Sciatic nerve (tissue), 2 donors: ENCODE measurements around the gene MS4A4E. TPM values are rescaled to one million over a fixed set of nuclear protein-coding genes. Genes with fewer than 3 reads are reported as not detected.
"Not testable (repeated sequence)": the region's sequence is repeated elsewhere in the genome, so short reads cannot be mapped to it uniquely, and the experiment has no call there.

Experiments used
- ATAC-seq: fragments of 200-7000 bp; cut with Tn5 transposase; one replicate; pipeline ENCODE4 v1.9.1; 2020; ENCODE audit warnings: mild to moderate bottlenecking, moderate library complexity
- DNase-seq: peaks from one replicate; pipeline ENCODE4 v3.0.0-alpha.2; 2020; ENCODE audit warnings: low spot score
- intact Hi-C: fragments of 100-400 bp; cut with DNase I; formaldehyde crosslinking; loops from one replicate; pipeline ENCODE4 v1.14.2; 2022
- total RNA-seq: library from RNA; stranded (reverse); fragmentation: NEBNext Ultra II Directional; extraction: Animal tissue kit (Norgen Biotek cat#: 25700); gene quantifications from one replicate; pipeline ENCODE4 v1.2.1, GENCODE V29; 2021
- donor health status: DM: no; HTN: no; CAD: no.
- donor health status: DM: no; HTN: no; CAD: no.

MS4A4E gene
- total RNA-seq, 1 donor from 2014 or later, result 7.1 TPM

DNA sequence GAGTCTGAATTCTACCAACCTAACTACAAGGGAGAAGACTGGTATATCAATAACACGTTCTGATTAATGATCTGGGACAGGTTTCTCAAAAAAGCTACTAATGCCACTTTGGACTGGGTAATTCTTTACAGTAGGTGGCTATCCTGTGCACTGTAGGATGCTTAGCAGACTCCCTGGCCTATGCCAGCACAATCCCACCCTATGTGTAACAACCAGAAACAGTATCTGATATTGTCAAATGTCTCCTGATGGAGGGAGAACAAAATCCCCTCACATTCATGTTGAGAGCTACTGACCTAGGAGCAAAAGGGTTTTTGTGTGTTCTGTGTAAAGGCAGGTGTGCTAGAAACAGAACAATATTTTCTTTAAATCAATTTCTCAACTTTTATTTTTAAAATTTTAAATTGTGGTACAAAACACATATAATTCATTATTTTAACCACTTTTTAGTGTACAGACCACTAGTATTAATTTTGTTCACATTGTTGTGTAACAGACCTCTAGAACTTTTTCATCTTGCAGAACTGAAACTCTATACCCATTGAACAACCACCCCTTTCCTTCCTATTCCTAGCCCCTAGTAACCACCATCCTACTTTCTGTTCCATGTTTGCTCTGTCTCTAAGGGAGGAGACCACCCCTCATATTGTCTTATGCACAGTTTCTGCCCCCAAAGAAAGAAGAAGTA lies 58.0 kb downstream of the MS4A4E start:
- intact Hi-C loops, result no loop called here
- DNase-seq (no peak), ATAC-seq (peak; percentile 81)

DNA sequence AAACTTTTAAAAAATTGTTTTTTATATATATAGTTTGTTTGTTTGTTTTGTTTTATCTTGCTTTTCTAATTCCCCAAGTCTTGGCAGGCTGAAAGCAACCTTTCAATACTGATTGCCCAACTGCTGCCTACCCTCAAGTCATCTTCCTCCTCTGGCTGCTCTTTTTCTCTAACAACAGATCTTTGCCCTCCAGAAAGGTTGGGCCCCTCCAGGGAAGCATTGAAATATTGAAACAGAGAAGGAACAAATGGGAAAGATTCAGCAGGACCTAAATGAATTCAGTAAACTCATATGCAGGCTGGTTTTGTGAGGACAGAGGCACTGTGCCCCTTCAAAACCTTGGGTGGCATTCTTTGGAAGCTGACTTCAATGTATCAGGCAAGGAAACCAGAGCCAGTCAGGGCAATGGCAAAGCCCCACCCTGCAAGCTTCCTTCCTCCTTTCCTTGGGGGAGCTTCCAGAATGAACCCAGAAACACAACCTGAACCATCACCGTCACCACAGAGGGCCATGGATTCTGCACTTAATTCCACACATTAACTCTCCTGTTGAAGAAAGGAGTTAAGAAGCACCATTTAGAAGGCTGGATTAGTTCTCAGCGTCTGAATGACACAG lies 59.2 kb downstream of the MS4A4E start:
- intact Hi-C loops, result no loop called here
- peak; percentile 47 for ATAC-seq
- no peak for DNase-seq

DNA sequence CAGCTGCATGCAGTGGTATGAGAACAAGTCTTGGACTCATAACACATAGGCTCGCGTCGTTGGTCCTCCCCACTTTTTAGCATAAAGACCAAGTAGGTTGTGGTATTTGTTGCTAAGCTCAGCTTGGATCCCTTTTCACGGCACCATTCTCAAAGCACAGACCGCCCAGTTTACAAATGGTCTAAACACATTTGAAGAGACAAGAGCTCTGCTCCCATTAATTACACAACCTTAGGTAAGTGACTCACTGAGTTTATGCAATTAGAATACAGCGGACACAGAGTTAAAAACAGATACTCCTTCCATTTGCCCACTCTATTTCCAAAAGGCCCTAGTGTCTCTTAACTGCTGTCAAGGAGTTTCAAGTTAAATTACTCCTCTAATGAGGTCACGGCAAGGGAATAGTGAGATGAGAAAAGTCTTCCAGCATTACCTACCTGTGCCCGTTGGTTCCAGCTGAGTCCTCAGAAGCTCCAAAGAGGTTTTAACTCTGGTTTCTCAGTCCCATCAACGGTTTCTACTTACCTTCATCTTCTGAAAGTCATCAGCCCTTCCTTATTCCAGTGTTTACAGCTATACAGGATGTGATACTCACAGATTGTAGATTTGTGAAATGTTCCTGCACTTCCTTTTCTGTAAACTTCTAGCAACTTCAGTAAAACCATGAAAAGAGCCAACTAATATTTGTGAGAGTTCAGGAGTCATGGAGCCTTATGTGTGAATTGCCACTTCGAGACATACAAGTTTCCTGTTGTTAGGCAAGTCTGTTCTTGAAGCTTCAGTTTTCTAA lies 60.2 kb downstream of the MS4A4E start, which contains the start of gene MS4A6A:
MS4A6A (minus strand) TSS at position 543 of the 790 bp plus-strand sequence. CDS start 1,356 bp downstream, outside the sequence.
- intact Hi-C loops, result no loop called here
- DNase-seq, result no peak
- peak; percentile 40 for ATAC-seq

DNA sequence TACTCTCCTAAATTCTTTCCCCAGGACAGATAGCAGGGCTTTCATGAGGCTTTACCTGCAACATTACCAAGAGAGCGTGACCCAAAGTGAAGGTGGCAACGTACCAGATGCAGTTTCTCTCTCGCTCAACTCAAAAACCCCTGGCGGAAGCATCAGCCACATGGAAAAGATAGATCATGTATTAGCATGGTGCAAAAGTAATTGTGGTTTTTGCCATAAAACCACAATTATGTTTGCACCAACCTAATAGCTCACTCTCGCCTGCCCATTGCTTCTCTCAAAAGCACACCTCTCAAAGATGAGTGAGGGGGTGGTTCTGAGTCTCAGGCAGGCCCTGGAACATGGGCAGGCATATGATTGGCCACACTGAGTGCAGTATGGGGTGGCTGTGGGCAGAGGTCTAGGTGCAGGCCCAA lies 67.1 kb downstream of the MS4A4E start:
- DNase-seq, result no peak
- intact Hi-C loops, result no loop called here
- no peak for ATAC-seq

DNA sequence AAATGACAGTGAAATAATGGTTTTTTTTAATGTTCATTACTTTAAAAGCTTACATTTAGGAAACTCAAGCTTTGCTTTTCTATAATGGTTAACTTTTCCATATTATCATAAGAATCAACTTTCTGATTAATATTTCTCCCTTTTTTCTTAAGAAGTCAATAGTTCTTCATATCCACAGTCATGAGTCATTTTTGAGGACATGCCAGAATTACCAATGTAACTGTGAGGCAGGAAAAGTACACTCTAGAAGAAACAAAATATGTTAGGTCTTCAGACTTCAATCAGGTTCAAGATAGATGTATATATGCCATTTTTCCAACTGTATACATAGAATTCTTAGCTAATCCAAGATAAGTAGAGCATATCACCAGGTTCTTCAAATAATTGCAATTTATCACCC lies 70.9 kb downstream of the MS4A4E start:
- no peak for DNase-seq
- no peak for ATAC-seq
- intact Hi-C loops, result no loop called here

DNA sequence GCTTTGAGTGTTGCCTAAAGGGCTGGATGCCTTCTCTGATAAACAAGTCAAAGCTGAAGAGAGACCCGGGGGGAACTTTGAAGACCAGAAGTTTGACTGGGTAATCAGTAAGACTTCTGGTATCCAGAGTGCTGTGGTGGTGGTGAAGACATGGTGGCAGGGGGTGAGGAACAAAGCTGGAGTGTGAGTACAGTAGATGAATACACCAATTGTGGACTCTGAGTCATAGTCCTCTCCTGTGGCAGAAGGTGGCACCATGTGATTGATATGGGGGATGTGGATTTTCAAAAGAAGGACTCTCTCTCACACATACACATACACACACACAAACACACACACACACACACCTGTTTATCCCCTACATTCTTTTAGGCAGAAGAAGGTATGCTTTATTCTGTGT lies 72.4 kb downstream of the MS4A4E start:
- DNase-seq (no peak), ATAC-seq (no peak)
- intact Hi-C loops, result no loop called here

DNA sequence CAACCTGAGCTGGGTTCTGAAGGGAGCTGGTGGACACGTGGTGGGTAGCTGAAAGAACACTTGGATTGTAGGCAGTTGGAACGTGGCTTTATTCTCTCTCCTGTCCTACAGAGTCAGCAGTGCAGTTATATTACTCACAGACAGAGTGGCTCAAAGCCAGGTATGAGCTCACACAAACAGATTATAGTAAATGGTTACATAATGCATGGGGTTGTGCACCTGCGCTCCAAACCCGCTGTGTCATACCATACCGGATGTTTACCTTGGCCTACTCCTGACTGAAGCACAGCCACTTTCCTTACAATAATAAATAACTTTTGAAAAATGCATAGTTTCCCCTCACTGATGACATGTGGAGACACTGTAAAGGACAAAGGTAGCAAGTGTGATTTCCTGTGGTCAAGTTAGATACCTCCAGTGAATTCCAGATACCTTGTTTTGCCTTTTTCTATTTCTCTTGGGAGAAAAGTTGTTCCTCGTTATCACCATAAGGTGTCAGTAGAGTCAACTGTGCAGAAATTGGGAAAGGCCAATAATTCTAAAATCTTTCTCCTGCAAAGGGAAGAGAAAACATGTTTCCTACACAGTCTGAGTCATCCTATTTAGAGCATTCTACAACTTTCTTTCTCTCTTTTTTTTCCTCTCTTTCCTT lies 73.5 kb downstream of the MS4A4E start:
- intact Hi-C loops, result no loop called here
- DNase-seq, result no peak

DNA sequence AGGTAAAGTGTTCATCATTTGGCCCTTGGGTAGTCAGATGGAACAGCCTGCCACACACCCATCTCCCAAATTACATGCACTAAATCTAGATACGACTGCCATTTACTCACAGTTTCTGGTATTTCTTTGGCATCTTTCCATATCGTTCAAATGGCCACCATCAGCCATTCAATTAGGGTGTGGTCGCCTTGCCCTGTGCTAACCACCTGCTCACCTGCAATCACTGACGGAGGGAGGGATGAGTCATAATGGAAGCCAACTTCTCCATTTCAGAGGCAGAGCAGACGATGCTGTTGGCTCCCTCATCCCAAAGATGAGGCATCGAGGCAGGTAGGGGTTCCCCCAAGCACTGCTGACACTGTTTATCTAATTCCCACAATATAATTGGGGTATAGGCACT lies 74.6 kb downstream of the MS4A4E start:
- intact Hi-C loops, result no loop called here
- DNase-seq, result no peak
- no peak for ATAC-seq

More for the DNA sequence above, 73.5 kb downstream of the MS4A4E start:
- peak; percentile 30 for ATAC-seq

DNA sequence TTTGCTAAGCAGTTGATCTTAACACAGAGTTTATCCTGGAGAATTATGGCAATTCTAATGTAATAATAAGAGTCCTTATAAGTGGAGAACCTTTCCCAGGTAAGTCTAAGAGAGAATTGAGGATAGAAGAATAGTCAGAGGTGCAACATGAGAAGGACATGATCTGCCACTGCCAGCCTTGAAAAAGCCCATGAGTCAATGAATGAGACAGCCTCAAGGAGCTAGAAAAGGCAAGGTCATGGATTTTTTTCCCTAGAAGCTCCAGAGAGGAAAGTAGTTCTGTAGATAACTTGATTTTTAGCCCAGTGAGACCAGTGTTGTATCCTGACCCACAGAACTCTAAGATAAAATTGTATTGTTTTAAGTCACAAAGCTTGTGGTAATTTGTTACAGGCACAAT lies 77.0 kb downstream of the MS4A4E start:
- ATAC-seq (no peak), DNase-seq (no peak)
- intact Hi-C loops, result no loop called here

DNA sequence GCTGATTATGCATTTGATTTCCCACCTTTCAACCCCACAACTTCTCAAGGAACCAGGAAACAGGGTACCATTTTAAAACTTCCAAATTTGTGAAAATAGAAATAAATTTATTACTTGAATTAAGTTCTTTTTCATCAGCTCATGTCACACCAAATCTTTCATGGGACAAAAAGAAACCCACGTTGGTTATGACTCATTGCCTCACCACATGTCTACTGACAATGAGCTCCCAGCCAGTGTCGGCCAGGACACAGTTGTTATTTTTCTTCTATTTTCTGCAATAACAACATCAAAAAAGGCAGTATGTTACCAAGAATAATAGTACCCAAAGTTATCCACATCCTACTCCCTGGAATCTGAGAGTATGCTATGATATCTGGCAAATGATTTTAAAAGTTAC lies 77.4 kb downstream of the MS4A4E start:
- ATAC-seq (no peak), DNase-seq (no peak)
- intact Hi-C loops, result no loop called here

DNA sequence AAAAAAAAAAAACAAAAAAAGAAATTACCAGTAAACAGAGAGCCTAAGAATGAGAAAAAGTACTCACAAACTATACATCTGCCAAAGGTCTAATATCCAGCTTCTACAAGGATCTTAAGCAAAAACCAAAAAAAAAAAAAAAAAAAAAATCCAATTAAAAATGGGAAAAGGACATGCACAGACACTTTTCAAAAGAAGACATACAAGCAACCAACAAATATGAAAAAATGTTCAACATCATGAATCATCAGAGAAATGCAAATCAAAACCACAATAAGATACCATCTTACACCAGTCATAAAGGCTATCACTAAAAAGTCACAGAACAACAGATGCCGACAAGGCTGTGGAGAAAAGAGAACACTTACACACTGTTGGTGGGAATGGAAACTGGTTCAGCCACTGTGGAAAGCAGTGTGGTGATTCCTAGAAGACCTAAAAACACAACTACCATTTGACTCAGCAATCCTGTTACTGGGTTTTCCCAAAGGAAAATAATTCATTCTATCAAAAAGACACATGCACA lies 78.3 kb downstream of the MS4A4E start:
- intact Hi-C loops, result no loop called here
- DNase-seq (no peak), ATAC-seq (no peak)

DNA sequence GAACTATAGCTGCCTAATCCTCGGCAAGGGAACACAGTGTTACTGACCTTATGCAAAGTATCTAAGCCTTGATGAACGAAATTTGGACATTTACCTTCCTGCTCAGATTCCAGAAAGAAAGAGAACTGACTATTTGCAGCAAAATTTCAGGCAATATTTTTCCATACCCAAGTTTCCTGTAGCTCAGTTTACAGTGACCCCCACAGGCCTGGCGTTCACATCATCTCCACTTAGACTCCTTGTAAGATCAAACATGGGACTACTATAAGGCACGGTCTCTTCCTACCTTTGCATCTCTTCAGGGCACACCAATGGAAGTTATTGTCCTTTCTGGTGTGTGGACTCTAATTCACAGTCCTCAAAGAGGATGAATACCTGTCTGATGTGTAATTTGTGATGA lies 81.2 kb downstream of the MS4A4E start:
- DNase-seq (no peak), ATAC-seq (no peak)
- intact Hi-C loops, result no loop called here

DNA sequence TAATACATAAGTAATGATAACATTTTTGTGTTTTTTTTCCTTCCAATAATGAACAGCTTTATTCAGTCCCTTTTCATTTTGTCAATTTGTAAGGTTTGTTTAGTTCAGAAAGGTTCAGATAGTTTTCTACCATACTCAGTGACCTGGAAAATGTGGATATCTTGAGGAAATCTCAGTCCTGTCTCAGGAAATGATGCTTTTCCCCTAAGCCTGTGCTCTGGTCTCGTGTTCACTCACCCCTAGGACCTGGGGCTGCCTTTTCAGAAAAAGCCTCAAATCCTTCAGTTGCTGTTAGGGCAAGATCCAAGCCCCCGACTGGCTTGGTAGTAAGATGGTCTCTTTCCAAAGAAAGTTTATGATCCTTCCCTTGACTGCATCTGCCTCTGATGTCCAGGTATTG lies 81.8 kb downstream of the MS4A4E start:
- no peak for ATAC-seq
- DNase-seq, result no peak
- intact Hi-C loops, result no loop called here

DNA sequence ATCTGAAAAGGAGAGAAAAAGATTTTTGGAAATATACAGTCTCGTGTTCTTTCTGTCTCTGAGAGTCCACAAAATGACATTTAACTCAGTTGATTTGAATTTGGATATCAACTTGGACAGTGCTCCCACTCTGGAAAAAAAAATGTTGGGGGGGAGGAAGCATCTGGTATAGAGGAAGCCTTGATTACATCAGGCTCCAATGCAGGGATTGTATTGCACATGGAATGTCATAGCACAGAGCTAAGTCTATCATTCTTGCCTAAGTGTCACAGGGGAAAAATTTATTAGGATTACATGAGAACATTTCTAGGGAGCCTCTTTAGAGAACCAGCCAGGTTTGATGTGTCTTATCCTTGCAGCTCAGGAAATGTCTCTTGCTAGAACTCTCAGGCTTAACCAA lies 83.1 kb downstream of the MS4A4E start:
- intact Hi-C loops, result no loop called here
- ATAC-seq (no peak), DNase-seq (no peak)

DNA sequence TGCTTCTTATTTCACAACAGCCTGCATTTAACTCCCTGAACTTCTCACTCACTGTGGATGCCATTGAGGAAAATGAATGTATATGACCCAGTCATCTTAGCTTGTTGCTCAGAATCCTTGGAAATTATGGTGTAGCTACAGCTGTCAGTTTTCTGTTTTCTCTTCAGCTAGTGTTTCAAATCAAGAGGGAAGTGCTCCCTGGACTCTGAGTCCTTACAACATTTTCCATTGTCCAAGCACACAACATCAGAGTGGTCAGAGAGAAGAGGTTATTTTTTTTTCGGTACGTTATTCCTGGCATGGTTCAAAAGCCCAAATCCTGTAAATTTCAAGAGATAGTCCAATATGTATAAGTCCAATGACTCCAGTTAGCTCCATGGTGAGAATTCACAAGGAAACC lies 83.7 kb downstream of the MS4A4E start:
- DNase-seq, result no peak
- intact Hi-C loops, result no loop called here
- no peak for ATAC-seq

DNA sequence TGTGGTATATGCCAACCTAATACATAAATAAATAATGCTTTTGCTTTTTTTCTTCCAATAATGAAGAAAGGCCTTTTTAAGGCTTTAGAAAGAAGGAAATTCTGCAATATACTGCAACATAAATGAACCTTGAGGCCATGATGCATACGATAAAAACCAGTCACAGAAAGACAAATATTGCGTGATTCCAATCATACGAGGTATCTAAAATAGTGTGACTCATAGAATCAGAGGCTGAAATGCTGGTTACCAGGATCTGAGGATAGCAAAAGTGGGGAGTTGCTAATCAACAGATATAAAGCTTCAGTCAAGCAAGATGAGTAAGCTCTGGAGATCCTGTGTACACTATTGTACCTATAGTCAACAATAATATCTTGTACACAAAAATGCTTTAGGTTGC lies 84.3 kb downstream of the MS4A4E start:
- intact Hi-C loops, result no loop called here
- ATAC-seq (no peak), DNase-seq (no peak)

DNA sequence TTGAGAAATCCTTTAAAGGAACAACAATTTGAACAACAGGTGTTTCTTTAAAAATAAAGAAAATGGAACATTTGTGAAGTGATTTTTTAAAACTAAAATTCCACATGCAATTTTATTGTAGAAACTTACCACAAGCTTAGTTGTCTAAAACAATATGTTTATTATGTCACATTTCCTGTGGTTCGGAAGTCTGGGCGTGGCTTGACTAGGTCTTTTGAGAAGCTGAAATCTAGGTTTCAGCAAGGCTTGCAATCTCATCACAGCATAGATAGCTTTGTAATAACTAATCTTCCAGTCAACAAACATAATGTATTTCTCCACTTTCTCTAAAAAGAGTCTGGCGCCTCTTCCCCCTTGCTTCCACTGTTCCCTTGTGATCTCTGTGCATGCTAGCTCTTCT lies 87.0 kb downstream of the MS4A4E start:
- intact Hi-C loops, result no loop called here
- ATAC-seq, result no peak
- no peak for DNase-seq

DNA sequence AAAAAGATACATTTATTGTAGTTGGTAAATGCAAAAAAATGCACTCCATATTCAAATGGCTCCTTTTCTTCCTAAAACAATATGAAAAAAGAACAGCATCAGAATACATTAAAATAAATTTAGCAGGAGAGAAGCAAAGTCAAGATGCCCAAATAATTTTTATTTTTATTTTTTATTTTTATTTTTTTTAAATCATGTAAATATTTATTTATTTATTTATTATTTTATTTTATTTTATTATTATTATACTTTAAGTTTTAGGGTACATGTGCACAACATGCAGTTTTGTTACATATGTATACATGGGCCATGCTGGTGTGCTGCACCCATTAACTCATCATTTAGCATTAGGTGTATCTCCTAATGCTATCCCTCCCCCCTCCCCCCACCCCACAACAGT lies 90.2 kb downstream of the MS4A4E start:
- DNase-seq, result not testable (repeated sequence)

DNA sequence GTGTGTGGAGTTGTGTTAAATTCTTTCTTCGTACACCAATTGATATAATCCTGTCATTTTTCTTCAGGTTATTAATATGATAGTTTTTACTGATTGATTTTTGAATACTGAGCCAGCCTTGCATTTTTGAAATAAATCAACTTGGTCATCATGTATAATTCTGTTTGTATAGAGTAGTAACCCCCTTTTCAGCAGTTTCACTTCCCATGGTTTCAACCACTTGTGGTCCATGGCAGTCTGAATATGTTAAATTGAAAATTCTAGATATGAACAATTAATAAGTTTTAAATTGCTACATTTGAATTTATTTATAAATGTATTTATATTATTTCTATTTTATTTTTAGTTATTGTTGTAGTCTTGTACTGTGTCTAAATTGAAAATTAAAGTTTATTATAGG lies 92.7 kb downstream of the MS4A4E start:
- intact Hi-C loops, result no loop called here
- DNase-seq, result no peak
- ATAC-seq, result no peak

More for the DNA sequence above, 90.2 kb downstream of the MS4A4E start:
- intact Hi-C loops, ATAC-seq: not testable (repeated sequence)
